Uterus (tissue), 2 donors: ENCODE results near the gene GRIK5.

ENCODE experiments used
- POLR2A ChIP-seq, 2 donors: fragments of 450-650 bp; IDR thresholded peaks; one replicate each; pipeline ENCODE4 v1.6.1; 2016; ENCODE audit warnings: antibody characterized with exemption in 2 of 2, mild to moderate bottlenecking in 1 of 2, moderate library complexity in 1 of 2
- TF ChIP-seq, protein P1 (sequence below), 4 experiments: fragments of 200-600 bp in 2 of 4; fragments of 450-650 bp in 2 of 4; sonication (generic) in 2 of 4; IDR thresholded peaks; one replicate each; pipeline ENCODE4 v1.5.1; 2016 to 2019; ENCODE audit warnings: antibody characterized with exemption in 4 of 4, mild to moderate bottlenecking in 2 of 4, moderate library complexity in 1 of 4

DNA sequence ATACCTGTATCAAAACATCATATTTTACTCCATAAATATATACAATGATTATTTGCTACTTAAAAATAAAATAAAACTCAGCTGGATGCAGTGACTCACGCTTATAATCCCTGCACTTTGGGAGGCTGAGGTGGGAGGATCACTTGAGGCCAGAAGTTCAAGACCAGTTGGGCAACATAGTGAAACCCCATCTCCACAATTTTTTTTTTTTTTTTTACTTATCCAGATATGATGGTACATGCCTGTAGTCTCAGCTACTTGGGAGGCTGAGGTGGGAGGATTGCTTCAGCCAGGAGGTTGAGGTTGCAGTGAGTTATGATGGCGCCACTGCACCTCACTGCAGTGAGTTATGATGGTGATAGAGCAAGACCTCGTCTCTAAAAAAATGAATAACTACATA lies 39.9 kb upstream of the GRIK5 start:
- TF ChIP-seq POLR2A (IDR thresholded peaks at IDR 0.05) = no peak
- TF ChIP-seq, protein P1, sequence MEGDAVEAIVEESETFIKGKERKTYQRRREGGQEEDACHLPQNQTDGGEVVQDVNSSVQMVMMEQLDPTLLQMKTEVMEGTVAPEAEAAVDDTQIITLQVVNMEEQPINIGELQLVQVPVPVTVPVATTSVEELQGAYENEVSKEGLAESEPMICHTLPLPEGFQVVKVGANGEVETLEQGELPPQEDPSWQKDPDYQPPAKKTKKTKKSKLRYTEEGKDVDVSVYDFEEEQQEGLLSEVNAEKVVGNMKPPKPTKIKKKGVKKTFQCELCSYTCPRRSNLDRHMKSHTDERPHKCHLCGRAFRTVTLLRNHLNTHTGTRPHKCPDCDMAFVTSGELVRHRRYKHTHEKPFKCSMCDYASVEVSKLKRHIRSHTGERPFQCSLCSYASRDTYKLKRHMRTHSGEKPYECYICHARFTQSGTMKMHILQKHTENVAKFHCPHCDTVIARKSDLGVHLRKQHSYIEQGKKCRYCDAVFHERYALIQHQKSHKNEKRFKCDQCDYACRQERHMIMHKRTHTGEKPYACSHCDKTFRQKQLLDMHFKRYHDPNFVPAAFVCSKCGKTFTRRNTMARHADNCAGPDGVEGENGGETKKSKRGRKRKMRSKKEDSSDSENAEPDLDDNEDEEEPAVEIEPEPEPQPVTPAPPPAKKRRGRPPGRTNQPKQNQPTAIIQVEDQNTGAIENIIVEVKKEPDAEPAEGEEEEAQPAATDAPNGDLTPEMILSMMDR (IDR thresholded peaks at IDR 0.05) = no peak
